ENCODE measurements around the gene PSMG4.

PSMG4 gene

DNA sequence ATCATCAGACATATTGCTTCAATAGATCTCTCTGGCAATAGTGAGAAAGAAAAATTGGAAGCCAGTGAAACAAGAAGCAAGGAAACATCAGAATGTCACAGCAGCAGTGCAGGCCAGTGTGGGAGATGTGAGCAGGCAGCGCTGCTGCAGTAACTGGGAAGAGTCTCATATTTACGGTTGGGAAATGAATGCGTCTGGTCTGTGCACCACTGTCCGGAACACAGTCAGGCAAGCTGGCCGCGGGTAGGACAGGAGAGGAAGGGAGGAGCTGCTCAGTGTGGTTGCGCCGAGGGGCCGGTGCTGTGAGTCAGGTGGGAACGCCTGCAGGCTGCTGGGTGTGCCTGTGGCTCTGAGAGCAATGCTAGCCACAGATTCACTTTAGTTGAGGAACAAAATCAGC, 6.4 kb upstream of the PSMG4 start:
- no peak for DNase-seq

GRCh38 chr6:3252861-3253596, 5.7 kb upstream of the PSMG4 start:
- no peak for DNase-seq

- no peak for DNase-seq
Observed at GRCh38 chr6:3253597-3253961, 5.2 kb upstream of the PSMG4 start.

GRCh38 chr6:3258201-3258600, 546 bp upstream of the PSMG4 start:
- DNase-seq = no peak

- DNase-seq = no peak
Observed at GRCh38 chr6:3259491-3259958, 778 bp downstream of the PSMG4 start.

DNA sequence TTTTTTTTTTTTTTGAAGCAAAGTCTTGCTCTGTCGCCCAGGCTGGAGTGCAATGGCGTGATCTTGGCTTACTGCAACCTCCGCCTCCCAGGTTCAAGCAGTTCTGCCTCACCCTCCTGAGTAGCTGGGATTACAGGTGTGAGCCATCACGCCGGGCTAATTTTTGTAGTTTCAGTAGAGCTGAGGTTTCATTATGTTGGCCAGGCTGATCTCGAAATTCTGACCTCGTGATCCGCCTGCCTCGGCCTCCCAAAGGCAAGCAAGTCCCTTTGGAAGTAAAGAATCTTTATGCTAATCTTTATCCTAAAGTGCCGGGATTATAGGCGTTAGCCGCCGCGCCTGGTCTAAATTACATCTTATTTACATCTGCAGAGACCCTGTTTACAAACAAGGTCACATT, 1.5 kb downstream of the PSMG4 start:
- DNase-seq = no peak

DNA sequence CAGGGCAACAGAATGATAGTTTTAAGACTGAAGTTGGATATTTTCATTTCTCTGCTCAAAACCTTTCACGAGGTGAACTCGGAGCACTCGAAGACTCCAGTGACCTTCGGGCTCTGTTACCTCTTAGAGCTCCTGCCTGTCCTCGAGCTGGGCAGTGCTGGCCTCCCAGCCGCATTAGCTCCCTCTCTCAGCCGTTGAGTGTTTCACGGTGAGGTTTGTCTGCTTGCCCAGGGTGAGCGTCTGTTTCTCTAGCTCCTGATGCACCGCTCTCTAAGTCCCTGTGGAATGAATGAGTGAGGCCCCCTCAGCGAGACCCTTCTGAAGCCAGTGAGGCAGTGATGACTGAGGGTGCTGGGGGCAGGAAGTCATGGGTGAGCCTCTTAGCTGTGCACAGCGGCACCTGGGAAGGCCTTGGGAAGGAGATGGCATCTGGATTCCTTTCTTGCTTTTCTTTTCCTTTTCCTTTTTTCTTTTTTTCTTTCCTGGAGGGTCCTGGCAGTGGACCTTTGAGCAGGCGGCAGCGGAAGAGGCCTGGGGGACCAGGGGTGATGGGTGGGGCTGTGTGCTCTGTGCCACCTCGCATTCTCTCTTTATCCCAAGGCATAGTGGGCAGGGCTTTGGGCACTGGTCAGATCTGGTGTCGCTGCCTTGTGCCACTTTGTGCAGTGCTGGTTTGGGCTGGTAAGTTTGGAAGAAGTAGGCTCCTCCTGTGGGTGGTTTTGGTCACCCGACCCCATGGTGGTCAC, 2.2 kb downstream of the PSMG4 start:
- no peak for DNase-seq

- no peak for DNase-seq
Observed at GRCh38 chr6:3261518-3261820, 2.7 kb downstream of the PSMG4 start.

- DNase-seq = no peak
Observed at GRCh38 chr6:3261921-3262320, 3.2 kb downstream of the PSMG4 start.

DNA sequence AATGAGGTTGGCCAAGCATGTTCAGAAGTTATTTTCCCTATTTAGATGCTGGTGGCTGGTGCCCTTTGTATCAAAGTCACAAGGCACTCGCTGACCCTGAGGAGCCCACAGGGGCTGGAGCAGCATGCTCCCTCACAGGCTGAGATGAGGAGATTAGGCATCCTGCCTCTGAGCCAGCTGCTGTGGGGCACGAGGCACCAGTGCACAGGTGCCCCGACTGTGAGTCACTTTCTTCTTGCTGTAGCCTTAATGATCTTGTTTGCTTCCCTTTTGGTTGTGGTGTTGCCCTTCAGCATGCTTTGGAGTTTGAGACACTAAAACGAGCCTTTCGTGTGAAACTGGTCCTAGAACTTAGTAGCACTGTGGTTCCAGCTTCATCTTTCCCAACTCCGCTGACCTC, 4.3 kb downstream of the PSMG4 start:
- DNase-seq = no peak

- DNase-seq = no peak
Observed at GRCh38 chr6:3264356-3264755, 5.6 kb downstream of the PSMG4 start.

DNA sequence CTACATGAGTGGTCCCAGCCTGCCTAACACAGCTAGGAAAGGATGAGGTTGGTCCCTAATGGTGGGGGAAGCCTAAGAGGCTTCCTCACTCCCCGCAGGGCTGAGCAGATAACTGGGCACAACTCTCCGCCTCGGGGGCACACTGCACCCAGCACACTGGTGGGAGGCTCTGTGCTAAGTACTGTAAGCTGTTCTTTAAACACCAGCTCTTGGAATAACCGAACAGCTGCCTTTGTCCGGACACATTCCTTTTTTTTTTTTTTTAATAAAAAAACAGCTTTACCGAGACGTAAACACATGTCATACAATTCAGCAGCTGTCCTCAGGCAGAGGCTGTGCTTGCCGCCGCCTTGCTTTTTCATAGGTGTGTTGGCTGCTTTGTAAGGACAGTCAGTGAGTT, 6.9 kb downstream of the PSMG4 start:
- no peak for DNase-seq

GRCh38 chr6:3266170-3266569, 7.4 kb downstream of the PSMG4 start:
- no peak for DNase-seq

GRCh38 chr6:3267162-3267561, 8.4 kb downstream of the PSMG4 start:
- DNase-seq = no peak

GRCh38 chr6:3268680-3269079, 9.9 kb downstream of the PSMG4 start:
- no peak for DNase-seq

DNA sequence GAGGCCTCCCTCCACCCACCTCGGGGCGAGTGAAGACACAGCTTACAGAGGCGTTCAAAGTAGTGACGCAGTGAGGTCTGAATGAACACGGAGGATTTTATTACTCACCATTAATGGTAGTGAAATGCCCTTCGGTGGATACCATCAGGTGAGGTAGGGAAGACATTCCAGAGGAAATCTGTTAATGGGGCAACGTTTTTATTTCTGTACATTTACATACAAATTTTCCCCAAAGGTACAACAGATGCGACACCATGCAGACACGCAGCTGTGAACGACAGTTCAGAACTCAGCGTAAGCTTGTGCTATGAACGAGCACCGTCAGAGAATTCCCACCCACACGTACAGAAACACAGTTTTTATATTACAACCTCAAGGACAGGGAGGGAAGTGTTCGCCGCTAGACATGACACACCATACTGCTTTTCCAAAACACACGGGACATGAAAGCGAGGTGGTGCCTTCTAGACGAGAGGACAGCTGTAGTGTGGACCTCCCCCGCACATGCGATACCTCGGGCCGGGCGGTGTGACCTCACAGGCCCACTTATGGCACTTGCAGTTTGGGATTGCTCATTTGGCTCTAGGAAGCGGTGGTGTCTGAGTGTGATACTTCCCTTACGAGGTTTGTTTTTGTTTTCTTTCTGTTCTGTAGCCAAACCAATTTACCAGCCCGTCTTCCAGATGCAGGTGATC, 10.7 kb downstream of the PSMG4 start:
- DNase-seq = no peak

- DNase-seq = no peak
Observed at GRCh38 chr6:3270258-3270657, 11.5 kb downstream of the PSMG4 start.

DNA sequence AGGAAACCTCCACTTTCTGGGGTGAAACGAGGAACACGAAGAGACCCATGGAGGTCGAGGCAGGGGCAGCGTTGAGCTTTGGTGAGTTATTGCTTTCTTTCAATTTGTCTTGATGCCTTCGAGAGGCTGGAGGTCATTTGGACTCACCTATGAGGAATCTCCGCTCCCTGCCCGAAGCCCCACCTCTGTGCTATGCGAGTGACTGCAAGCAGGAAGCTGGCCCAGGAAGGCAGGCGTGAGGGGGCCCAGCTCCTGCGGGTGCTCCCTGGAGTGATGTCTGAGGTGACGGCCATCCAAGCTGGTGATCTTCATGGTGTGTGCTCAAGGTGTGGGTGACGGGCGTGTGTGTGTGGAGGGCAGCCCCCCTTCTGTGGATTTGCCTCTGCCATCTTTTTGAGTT, 13.0 kb downstream of the PSMG4 start:
- no peak for DNase-seq

GRCh38 chr6:3272911-3273547, 14.3 kb downstream of the PSMG4 start:
- DNase-seq = no peak

DNA sequence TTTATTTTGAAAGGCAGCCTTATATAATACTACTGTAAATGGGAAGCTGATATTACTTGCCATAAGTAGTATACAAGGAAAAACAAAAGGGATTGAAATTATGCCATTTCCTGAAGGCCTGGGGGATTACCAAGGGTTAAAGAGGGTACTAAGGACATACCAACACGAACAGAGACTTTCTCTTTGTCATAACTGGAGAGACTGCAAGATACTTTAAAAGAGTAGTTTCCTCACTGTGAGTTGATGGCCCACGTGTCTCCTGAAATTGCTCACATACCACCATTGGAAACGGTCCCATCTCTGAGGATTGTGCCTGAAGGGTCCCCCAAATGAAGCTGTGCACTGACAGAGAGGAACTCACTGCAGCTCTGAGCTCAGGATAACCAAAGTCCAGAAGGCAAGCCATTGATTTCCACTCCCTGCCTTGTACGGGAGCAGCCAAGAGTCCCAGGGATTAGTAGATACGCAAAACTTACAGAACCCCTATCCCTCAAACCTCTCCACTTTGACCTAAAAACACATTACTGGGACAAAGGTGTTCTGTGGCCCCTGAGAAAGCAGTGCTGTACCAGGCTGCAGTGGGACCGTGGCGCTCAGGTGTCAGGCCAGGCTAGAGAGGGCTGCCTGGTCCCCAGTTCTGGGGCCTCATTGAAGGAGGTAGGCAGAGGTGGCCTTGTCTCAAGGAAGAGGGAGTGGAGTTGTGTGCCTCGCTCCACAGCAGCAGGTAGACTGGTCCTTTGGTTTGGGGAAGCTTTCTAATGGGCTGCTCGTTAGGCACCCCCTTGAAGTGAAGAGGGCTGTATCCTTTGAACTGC, 15.2 kb downstream of the PSMG4 start:
- DNase-seq = no peak

- DNase-seq = no peak
Observed at GRCh38 chr6:3276174-3277167, 17.7 kb downstream of the PSMG4 start.

DNA sequence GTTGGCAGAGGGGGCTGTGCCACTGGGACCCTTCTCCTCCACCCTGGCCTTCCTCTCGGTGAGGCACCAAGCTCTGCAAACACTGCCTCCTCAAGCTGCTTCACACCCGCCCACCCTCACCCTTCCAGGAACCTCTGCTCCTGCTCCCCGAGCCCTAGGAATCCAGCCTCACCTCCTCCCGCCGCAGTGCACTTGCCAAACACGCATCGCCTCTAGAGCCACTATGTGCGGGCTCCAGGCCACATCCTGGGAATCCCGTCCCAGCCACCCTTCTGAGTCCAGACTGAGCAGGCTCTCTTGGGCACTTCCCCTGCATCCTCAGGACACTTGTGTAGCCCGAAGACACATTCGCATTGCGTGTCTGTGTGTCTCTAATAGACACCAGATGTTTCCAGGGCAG, 18.5 kb downstream of the PSMG4 start:
- DNase-seq = no peak

All from NCI-H1694 (cell line).